GM19351 (cell line): ENCODE data around the gene CYP2R1.

Experiments
- ATAC-seq: cut with Tn5 transposase; IDR thresholded peaks from one replicate; pipeline ENCODE4 v1.9.1; 2021; ENCODE audit warnings: mild to moderate bottlenecking, moderate library complexity; ENCODE audit not compliant: unreplicated experiment

Gene CYP2R1

GRCh38 chr11:14835496-14836492, 56.2 kb downstream of the CYP2R1 start:
- no peak for ATAC-seq
